Measurements from ENCODE around the gene RPL23.

- TF ChIP-seq CHD4 (IDR thresholded peaks at IDR 0.05; ENCODE audit: insufficient read depth, insufficient replicate concordance, low read depth, low read length, poor library complexity, severe bottlenecking) (no peak), CHD2 (IDR thresholded peaks at IDR 0.05; ENCODE audit: low read depth, low read length) (no peak), MTF1 (CRISPR knock-in tag; IDR thresholded peaks at IDR 0.05; ENCODE audit: borderline replicate concordance) (no peak), EZH2 (IDR thresholded peaks at IDR 0.05; ENCODE audit: borderline replicate concordance, low read depth, low read length) (no peak), FOXJ3 (CRISPR knock-in tag; IDR thresholded peaks at IDR 0.05) (no peak)
- TF ChIP-seq, protein P1, sequence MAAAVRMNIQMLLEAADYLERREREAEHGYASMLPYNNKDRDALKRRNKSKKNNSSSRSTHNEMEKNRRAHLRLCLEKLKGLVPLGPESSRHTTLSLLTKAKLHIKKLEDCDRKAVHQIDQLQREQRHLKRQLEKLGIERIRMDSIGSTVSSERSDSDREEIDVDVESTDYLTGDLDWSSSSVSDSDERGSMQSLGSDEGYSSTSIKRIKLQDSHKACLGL (CRISPR knock-in tag; IDR thresholded peaks at IDR 0.05; ENCODE audit: borderline replicate concordance, poor library complexity, severe bottlenecking): no peak
Observed at GRCh38 chr17:38894276-38894675, 40.8 kb upstream of the RPL23 start.
